ENCODE data around the gene ARHGAP26. TPM values are rescaled to one million over a fixed set of nuclear protein-coding genes. Genes with fewer than 3 reads are reported as not detected.

Gene ARHGAP26
- total and polyA plus RNA-seq, 2 experiments from 2014 or later: 9.5 to 16.8 TPM

DNA sequence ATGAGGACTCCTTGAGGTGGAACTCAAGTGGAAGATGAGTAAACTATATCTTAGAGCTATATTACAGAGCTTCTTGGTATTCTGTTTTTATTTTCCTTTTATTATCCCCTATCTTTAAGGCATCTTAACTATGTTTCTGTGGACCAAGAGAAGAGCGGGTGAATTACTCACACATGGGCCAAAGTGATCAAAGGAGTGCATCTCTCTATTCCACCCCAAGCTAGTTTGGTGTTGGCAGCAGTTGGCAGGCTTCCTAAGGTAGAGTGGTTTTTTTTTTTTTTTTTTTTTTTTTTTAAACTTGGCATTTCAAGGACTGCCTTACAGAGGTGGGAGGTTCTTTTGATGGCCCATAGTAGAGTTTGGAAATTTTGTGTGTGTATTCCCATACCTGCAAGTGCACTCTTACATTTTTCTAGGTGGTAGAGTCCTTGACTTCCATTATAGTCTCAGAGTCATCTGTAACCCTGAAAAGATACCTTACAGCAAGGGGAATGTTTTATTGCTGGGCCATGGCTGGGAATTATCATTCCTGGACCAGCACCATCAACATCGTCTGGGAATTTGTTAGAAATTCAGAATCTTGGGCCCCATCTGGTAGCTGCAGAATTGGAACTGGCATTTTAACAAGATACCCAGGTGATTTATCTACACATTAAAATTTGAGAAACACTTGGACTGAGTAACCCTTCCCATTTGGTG, 51.0 kb downstream of the ARHGAP26 start (continued):
- TF ChIP-seq NANOG (IDR thresholded peaks at IDR 0.05; ENCODE audit: borderline replicate concordance): no peak
- no peak for TF ChIP-seq ZNF114 (CRISPR knock-in tag; IDR thresholded peaks at IDR 0.05)
- TF ChIP-seq STAT1 (IDR thresholded peaks at IDR 0.05; ENCODE audit: unreplicated experiment): no peak
- TF ChIP-seq, protein P1, sequence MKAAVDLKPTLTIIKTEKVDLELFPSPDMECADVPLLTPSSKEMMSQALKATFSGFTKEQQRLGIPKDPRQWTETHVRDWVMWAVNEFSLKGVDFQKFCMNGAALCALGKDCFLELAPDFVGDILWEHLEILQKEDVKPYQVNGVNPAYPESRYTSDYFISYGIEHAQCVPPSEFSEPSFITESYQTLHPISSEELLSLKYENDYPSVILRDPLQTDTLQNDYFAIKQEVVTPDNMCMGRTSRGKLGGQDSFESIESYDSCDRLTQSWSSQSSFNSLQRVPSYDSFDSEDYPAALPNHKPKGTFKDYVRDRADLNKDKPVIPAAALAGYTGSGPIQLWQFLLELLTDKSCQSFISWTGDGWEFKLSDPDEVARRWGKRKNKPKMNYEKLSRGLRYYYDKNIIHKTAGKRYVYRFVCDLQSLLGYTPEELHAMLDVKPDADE (IDR thresholded peaks at IDR 0.05): no peak
- TF ChIP-seq CREB1 (CRISPR knock-in tag; IDR thresholded peaks at IDR 0.05; ENCODE audit: low read depth): no peak

- Mint-ChIP-seq H3K9me3 (no peaks in the 10 kb centered on the region), H3K27me3 (ENCODE audit: insufficient read depth, low read depth, poor library complexity) (peaks cover 2% of the 10 kb centered on the region), H3K4me3 (no peak overlapping the region), H3K36me3 (ENCODE audit: low read depth) (no peaks in the 10 kb centered on the region), H3K4me1 (peaks cover 35% of the 10 kb centered on the region), H3K27ac (no peak overlapping the region)
- Histone ChIP-seq H3K4me2 (no peak overlapping the region), H3K4me3 (no peak overlapping the region), H3K79me2 (replicated peaks; ENCODE audit: insufficient read depth) (peaks cover 13% of the 10 kb centered on the region), H4K20me1 (replicated peaks; ENCODE audit: insufficient read depth) (no peaks in the 10 kb centered on the region; the same call in none of the 2 replicates), H3K4me1 (ENCODE audit: insufficient read depth) (peaks cover 37% of the 10 kb centered on the region), H3F3A (replicated peaks; ENCODE audit: low read depth) (no peaks in the 10 kb centered on the region), H2AFZ (no peak overlapping the region), H3K27me3 (ENCODE audit: insufficient read depth) (no peaks in the 10 kb centered on the region), H3K27ac (ENCODE audit: low read depth) (no peak overlapping the region), H3K36me3 (ENCODE audit: insufficient read depth) (no peaks in the 10 kb centered on the region), H3K9me2 (ENCODE audit: insufficient read depth) (0 out of 2 replicates have a peak, but pooled peaks cover under 1% of the 10 kb centered on the region)
- no peak for ATAC-seq
- TF ChIP-seq ZNF331 (CRISPR knock-in tag; IDR thresholded peaks at IDR 0.05; ENCODE audit: low read depth) (no peak), JUNB (IDR thresholded peaks at IDR 0.05; ENCODE audit: unreplicated experiment) (no peak), STAT1 (IDR thresholded peaks at IDR 0.05; ENCODE audit: unreplicated experiment) (no peak), NANOG (IDR thresholded peaks at IDR 0.05; ENCODE audit: borderline replicate concordance) (no peak), EZH2phosphoT487 (IDR thresholded peaks at IDR 0.05; ENCODE audit: unreplicated experiment) (no peak)
- TF ChIP-seq, protein P1 (IDR thresholded peaks at IDR 0.05): no peak
- no peak for DNase-seq (ENCODE audit: low spot score)
These were observed 51.7 kb downstream of the ARHGAP26 start for GRCh38 chr5:142821733-142822487.

DNA sequence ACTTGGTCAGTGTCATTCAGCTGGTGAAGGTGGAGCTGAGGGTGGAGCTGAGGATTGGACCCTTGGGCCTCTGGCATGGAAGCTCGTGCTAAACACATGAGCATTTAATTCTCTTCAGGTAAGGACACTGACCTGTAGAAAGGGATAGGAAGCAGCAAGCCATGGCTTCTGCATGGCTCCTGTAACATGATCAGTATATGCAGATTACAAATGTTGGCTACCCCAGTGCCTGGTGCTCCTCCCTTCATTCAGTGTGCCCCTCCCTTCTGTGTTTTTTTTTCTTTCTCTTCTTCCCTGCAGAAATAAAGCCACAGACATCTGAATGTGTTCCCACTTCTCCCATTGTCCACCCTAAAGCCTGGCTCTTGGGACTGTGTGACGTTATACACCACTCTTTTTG, 52.9 kb downstream of the ARHGAP26 start:
- H3F3A ChIP-seq (replicated peaks; ENCODE audit: low read depth): no peaks in the 10 kb centered on the region
- peak; percentile 73 for ATAC-seq
- no peaks in the 10 kb centered on the region for H3K9me3 Mint-ChIP-seq

More for the DNA sequence above, 52.9 kb downstream of the ARHGAP26 start:
- no peak overlapping the region for H3K27ac Mint-ChIP-seq
- Histone ChIP-seq H2AFZ (no peak overlapping the region), H3K27me3 (ENCODE audit: insufficient read depth) (no peaks in the 10 kb centered on the region), H3K9me2 (ENCODE audit: insufficient read depth) (peaks cover 8% of the 10 kb centered on the region; the same call in 1 of the 2 replicates), H3K36me3 (ENCODE audit: insufficient read depth) (no peaks in the 10 kb centered on the region), H3K4me3 (no peak overlapping the region), H3K79me2 (replicated peaks; ENCODE audit: insufficient read depth) (peaks cover 17% of the 10 kb centered on the region), H3K4me1 (ENCODE audit: insufficient read depth) (peaks cover 49% of the 10 kb centered on the region), H4K20me1 (replicated peaks; ENCODE audit: insufficient read depth) (no peaks in the 10 kb centered on the region; the same call in none of the 2 replicates), H3K27ac (ENCODE audit: low read depth) (no peak overlapping the region), H3K4me2 (no peak overlapping the region)
- peaks cover 46% of the 10 kb centered on the region for H3K4me1 Mint-ChIP-seq
- no peak for TF ChIP-seq CTCF (conservative IDR thresholded peaks at IDR 0.05; ENCODE audit: low read depth in 2 of 2)
- TF ChIP-seq ZNF331 (CRISPR knock-in tag; IDR thresholded peaks at IDR 0.05; ENCODE audit: low read depth): no peak
- TF ChIP-seq NANOG (IDR thresholded peaks at IDR 0.05; ENCODE audit: borderline replicate concordance): no peak
- no peak for TF ChIP-seq CREB1 (CRISPR knock-in tag; IDR thresholded peaks at IDR 0.05; ENCODE audit: low read depth)
- no peak for TF ChIP-seq EZH2 (IDR thresholded peaks at IDR 0.05; ENCODE audit: low read depth, unreplicated experiment)
- no peak for TF ChIP-seq STAT1 (IDR thresholded peaks at IDR 0.05; ENCODE audit: unreplicated experiment)
- TF ChIP-seq EZH2phosphoT487 (IDR thresholded peaks at IDR 0.05; ENCODE audit: unreplicated experiment): no peak
- TF ChIP-seq ZNF114 (CRISPR knock-in tag; IDR thresholded peaks at IDR 0.05): no peak
- TF ChIP-seq JUNB (IDR thresholded peaks at IDR 0.05; ENCODE audit: unreplicated experiment): no peak
- no peak overlapping the region for H3K4me3 Mint-ChIP-seq
- no peaks in the 10 kb centered on the region for H3K36me3 Mint-ChIP-seq (ENCODE audit: low read depth)
- H3K27me3 Mint-ChIP-seq (ENCODE audit: insufficient read depth, low read depth, poor library complexity): no peaks in the 10 kb centered on the region
- DNase-seq (ENCODE audit: low spot score): peak; percentile 45

Measured in GM23338 (cell line).